HG03439 (cell line): ENCODE measurements around the gene C2CD4D.

Experiments used
- ATAC-seq: cut with Tn5 transposase; IDR thresholded peaks from one replicate; pipeline ENCODE4 v1.9.1; 2021; ENCODE audit warnings: mild to moderate bottlenecking, moderate library complexity; ENCODE audit not compliant: unreplicated experiment

The C2CD4D gene

GRCh38 chr1:151790940-151791651 lies 48.5 kb downstream of the C2CD4D start:
- no peak for ATAC-seq

- peak; percentile 97 for ATAC-seq
Measured at GRCh38 chr1:151790071-151790939, 49.3 kb downstream of the C2CD4D start, which contains the start of gene TDRKH. Gene TDRKH (minus strand): TSS chr1:151790500. CDS start chr1:151783022, 7,478 bp downstream.
